Spleen (tissue), 11 donors: ENCODE data around the gene TMEM94. TPM values are rescaled to one million over a fixed set of nuclear protein-coding genes. Genes with fewer than 3 reads are reported as not detected.

ENCODE experiments used
- DNase-seq: peaks from one replicate; pipeline ENCODE4 v3.0.0-alpha.2; 2020
- H3K27ac ChIP-seq, 8 donors: fragments of 200-600 bp; sonication (generic) in 7 of 8; 1 replicate in 4 of 8; 2 replicates in 4 of 8; pipeline versions ENCODE4 v1.5.0 to v1.8.0; 2016 to 2021; ENCODE audit warnings: inconsistent platforms in 4 of 8, mild to moderate bottlenecking in 4 of 8, moderate library complexity in 1 of 8
- H3K27me3 ChIP-seq, 7 donors: fragments of 200-600 bp; sonication (generic) in 6 of 7; replicated peaks in 1 of 7; 1 replicate in 4 of 7; 2 replicates in 3 of 7; pipeline versions ENCODE4 v1.5.0 to v1.8.0; 2016 to 2021; ENCODE audit warnings: inconsistent platforms in 3 of 7, mild to moderate bottlenecking in 1 of 7
- H3K36me3 ChIP-seq, 6 donors: fragments of 200-600 bp; sonication (generic) in 5 of 6; 1 replicate in 4 of 6; 2 replicates in 2 of 6; pipeline versions ENCODE4 v1.5.0 to v1.8.0; 2016 to 2021; ENCODE audit warnings: inconsistent platforms in 2 of 6
- H3K4me1 ChIP-seq, 6 donors: fragments of 200-600 bp; sonication (generic) in 5 of 6; 1 replicate in 3 of 6; 2 replicates in 3 of 6; pipeline versions ENCODE4 v1.5.0 to v1.8.0; 2016 to 2021; ENCODE audit warnings: inconsistent platforms in 3 of 6
- H3K4me3 ChIP-seq, 8 donors: fragments of 200-600 bp; sonication (generic) in 7 of 8; 1 replicate in 4 of 8; 2 replicates in 4 of 8; pipeline versions ENCODE4 v1.5.0 to v1.8.0; 2016 to 2021; ENCODE audit warnings: inconsistent platforms in 4 of 8, mild to moderate bottlenecking in 4 of 8, moderate library complexity in 2 of 8
- H3K9me3 ChIP-seq, 8 donors: fragments of 200-600 bp; sonication (generic) in 7 of 8; 1 replicate in 4 of 8; 2 replicates in 4 of 8; pipeline versions ENCODE4 v1.5.0 to v1.8.0; 2016 to 2021; ENCODE audit warnings: inconsistent platforms in 4 of 8
- CTCF ChIP-seq, 11 experiments: fragments of 200-600 bp in 7 of 11; fragments of 450-650 bp in 4 of 11; sonication (generic) in 4 of 11; IDR thresholded peaks in 8 of 11; conservative IDR thresholded peaks in 3 of 11; 1 replicate in 7 of 11; 2 replicates in 4 of 11; pipeline versions ENCODE4 v1.4.0 to v1.8.0; 2016 to 2021; ENCODE audit warnings: antibody characterized with exemption in 11 of 11, inconsistent platforms in 4 of 11, mild to moderate bottlenecking in 1 of 11
- POLR2A ChIP-seq, 3 donors: fragments of 450-650 bp; IDR thresholded peaks; one replicate each; pipeline ENCODE4 v1.5.1; 2017; ENCODE audit warnings: antibody characterized with exemption in 3 of 3, mild to moderate bottlenecking in 1 of 3
- POLR2AphosphoS5 ChIP-seq, 3 donors: sonication (generic); formaldehyde crosslinking; IDR thresholded peaks; one replicate each; pipeline ENCODE4 v1.5.1; 2017; ENCODE audit warnings: antibody characterized with exemption in 3 of 3
- WGBS, 5 donors: extraction: QIAGEN DNeasy Blood & Tissue Kit in 3 of 5; methylation state at CpG; one replicate each; pipeline versions ENCODE4 v1.1.5 to v1.1.7; 2013 to 2018; 5-methylcytosine and 5-hydroxymethylcytosine counted together
- intact Hi-C: fragments of 100-400 bp; cut with DNase I; formaldehyde crosslinking; loops from one replicate; pipeline ENCODE4 v1.15.0; 2023; ENCODE audit warnings: low total_unique reads
- polyA plus RNA-seq, 3 donors: library from polyadenylated mRNA; stranded (reverse); fragments of 200-250 nt; gene quantifications; one replicate each; pipeline ENCODE4 v1.2.1, GENCODE V29; 2013
- total RNA-seq, 7 donors: library from RNA; depleted of rRNA in 3 of 7; stranded (reverse); fragments of >200 nt in 3 of 7; fragmentation: NEBNext Ultra II Directional in 4 of 7; extraction: Animal tissue kit (Norgen Biotek cat#: 25700) in 4 of 7; gene quantifications; one replicate each; pipeline versions ENCODE4 v1.1.0 to v1.2.1, GENCODE V29; 2016 to 2021
- donor health status: healthy with polysubstance abuse.
- donor health status: DM: no; HTN: no; CAD: no; lungs with moderate emphysema.
- donor health status: DM: no; HTN: no; CAD: no.
- donor health status: Bipolar disorder and iron deficiency.
- donor health status: healthy.
- donor health status: DM: no; HTN: no; CAD: no.
- donor health status: DM: yes; HTN: yes; CAD: no.

The TMEM94 gene
- total and polyA plus RNA-seq, 10 donors, result 24.8 to 101 (median 85.9) TPM

DNA sequence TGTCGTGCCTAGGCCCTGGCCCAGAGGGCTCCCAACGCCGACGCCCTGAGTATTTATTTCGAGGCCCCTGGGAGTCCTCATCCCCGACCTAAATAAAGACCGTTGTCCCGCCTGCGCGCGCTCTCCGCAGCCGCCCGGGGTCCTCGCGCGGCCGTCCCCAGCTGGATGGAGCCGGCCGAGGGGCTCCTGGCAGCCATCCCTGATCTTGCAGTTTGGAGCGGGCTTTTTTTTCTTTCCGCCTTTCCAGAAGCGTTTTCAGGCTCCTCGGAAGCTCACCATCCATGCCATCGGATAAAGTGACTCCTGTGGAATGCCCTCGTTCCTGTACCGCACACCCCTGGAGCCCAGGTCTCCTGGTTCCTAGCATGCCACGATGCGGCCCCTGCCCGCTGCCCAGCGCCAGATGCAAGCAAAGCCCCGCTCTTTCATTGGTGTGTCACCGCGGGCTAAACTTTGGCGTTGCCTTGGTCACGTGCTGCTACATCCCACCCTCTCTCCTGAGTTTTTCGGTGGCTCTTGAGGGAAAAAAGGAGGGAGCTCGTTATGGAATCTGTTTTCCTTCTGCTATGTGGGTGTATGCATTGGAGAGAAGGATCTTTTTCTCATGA lies 716 bp downstream of the TMEM94 start:
- DNase-seq, result peak; percentile 80
- Histone ChIP-seq H3K9me3 (no peaks in the 10 kb centered on the region), H3K4me3 (peak overlapping the region; percentile 72 to 90 (median 82)), H3K36me3 (no peaks in the 10 kb centered on the region), H3K27me3 (no peaks in the 10 kb centered on the region), H3K27ac (peak overlapping the region; percentile 80 to 89 (median 88)), H3K4me1 (peaks cover 9 to 50% (median 35%) of the 10 kb centered on the region in 6 donors)
- no peak for TF ChIP-seq POLR2A (IDR thresholded peaks at IDR 0.05)
- peak in 1 of 3 donors; percentile 55 for TF ChIP-seq POLR2AphosphoS5 (IDR thresholded peaks at IDR 0.05)
- no peak for TF ChIP-seq CTCF (IDR thresholded peaks at IDR 0.05 in 8 of 11, conservative IDR thresholded peaks at IDR 0.05 in 3 of 11)
- intact Hi-C loops, result no loop called here
- 2 to 4% (median 3%) methylated on average over 18 to 38 of the region's 38 CpGs for WGBS, 5 donors

DNA sequence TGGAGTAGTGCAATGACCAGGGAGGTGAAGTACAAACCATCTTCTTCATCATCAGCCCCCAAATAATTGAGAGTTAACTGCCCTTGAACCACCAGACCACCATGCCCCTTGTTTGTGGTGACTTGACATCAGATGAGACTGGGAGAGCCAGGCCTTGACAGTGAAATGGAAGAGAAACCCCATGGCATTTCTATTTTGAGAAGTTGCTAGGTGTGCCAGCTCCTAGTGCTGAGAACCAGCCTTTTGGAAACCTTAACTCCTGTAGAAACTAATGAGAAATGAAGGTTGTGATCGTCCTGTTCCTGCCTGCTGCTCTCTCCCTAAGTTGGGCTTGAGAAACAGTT lies 2.8 kb downstream of the TMEM94 start:
- H3K27ac ChIP-seq, result peak overlapping the region in 5 of 8 donors; percentile 3 to 68 (median 26)
- TF ChIP-seq POLR2AphosphoS5 (IDR thresholded peaks at IDR 0.05), result no peak
- TF ChIP-seq CTCF (IDR thresholded peaks at IDR 0.05 in 8 of 11, conservative IDR thresholded peaks at IDR 0.05 in 3 of 11), result no peak
- no peak for TF ChIP-seq POLR2A (IDR thresholded peaks at IDR 0.05)

GRCh38 chr17:75459590-75460267 lies 3.3 kb downstream of the TMEM94 start:
- DNase-seq, result no peak
- H3K27me3 ChIP-seq, result no peaks in the 10 kb centered on the region
- WGBS, 5 donors, result 65 to 80% (median 68%) methylated on average over 9 of the region's 9 CpGs
- no peaks in the 10 kb centered on the region for H3K36me3 ChIP-seq
- intact Hi-C loops, result no loop called here
- H3K4me3 ChIP-seq, result no peak overlapping the region
- H3K27ac ChIP-seq, result peak overlapping the region in 6 of 8 donors; percentile 3 to 68 (median 22)
- TF ChIP-seq POLR2A (IDR thresholded peaks at IDR 0.05), result no peak
- TF ChIP-seq POLR2AphosphoS5 (IDR thresholded peaks at IDR 0.05), result peak in 1 of 3 donors; percentile 32
- no peak for TF ChIP-seq CTCF (IDR thresholded peaks at IDR 0.05 in 8 of 11, conservative IDR thresholded peaks at IDR 0.05 in 3 of 11)
- H3K4me1 ChIP-seq, result peaks cover 9 to 50% (median 35%) of the 10 kb centered on the region in 6 donors
- no peaks in the 10 kb centered on the region for H3K9me3 ChIP-seq

More for the DNA sequence above, 2.8 kb downstream of the TMEM94 start:
- WGBS, 5 donors, result 63 to 89% (median 75%) methylated on average over 1 of the region's 1 CpG
- intact Hi-C loops, result no loop called here
- no peaks in the 10 kb centered on the region for H3K27me3 ChIP-seq
- no peak for DNase-seq
- no peaks in the 10 kb centered on the region for H3K36me3 ChIP-seq
- H3K9me3 ChIP-seq, result no peaks in the 10 kb centered on the region
- peaks cover 9 to 50% (median 35%) of the 10 kb centered on the region in 6 donors for H3K4me1 ChIP-seq
- no peak overlapping the region for H3K4me3 ChIP-seq

GRCh38 chr17:75460295-75460694 lies 3.9 kb downstream of the TMEM94 start:
- peak overlapping the region in 3 of 8 donors; percentile 3 to 68 (median 18) for H3K27ac ChIP-seq

More at GRCh38 chr17:75460295-75460694, 3.9 kb downstream of the TMEM94 start:
- no peak overlapping the region for H3K4me3 ChIP-seq
- no peak for TF ChIP-seq POLR2AphosphoS5 (IDR thresholded peaks at IDR 0.05)
- no peaks in the 10 kb centered on the region for H3K36me3 ChIP-seq
- H3K9me3 ChIP-seq, result no peaks in the 10 kb centered on the region
- H3K27me3 ChIP-seq, result no peaks in the 10 kb centered on the region
- H3K4me1 ChIP-seq, result peaks cover 9 to 50% (median 35%) of the 10 kb centered on the region in 6 donors
- intact Hi-C loops, result no loop called here
- 88 to 94% (median 90%) methylated on average over 4 of the region's 4 CpGs for WGBS, 5 donors
- DNase-seq, result no peak
